ENCODE results near the gene LHX5.

Gene LHX5

GRCh38 chr12:113469949-113470743, 1.5 kb downstream of the LHX5 start:
- Histone ChIP-seq H3K27ac (ENCODE audit: low read depth, low read length) (no peak overlapping the region), H3K4me3 (ENCODE audit: low read length) (peak overlapping the region; percentile 64), H3K9me3 (ENCODE audit: insufficient read depth, low read depth, low read length) (no peaks in the 10 kb centered on the region), H3K9ac (ENCODE audit: low read depth, low read length) (peak overlapping the region; percentile 18; the same call in 1 of the 2 replicates), H3K4me1 (ENCODE audit: insufficient read depth, low read length) (peaks cover 45% of the 10 kb centered on the region), H3K27me3 (ENCODE audit: insufficient read depth, low read length) (peaks cover 100% of the 10 kb centered on the region), H3K36me3 (ENCODE audit: insufficient read depth, low read length) (peaks cover 4% of the 10 kb centered on the region; the same call in 1 of the 2 replicates)
- WGBS, result 5% methylated on average over 17 of the region's 19 CpGs

- Histone ChIP-seq H3K27me3 (ENCODE audit: insufficient read depth, low read length) (peaks cover 100% of the 10 kb centered on the region), H3K9ac (ENCODE audit: low read depth, low read length) (no peak overlapping the region), H3K4me1 (ENCODE audit: insufficient read depth, low read length) (peaks cover 47% of the 10 kb centered on the region), H3K9me3 (ENCODE audit: insufficient read depth, low read depth, low read length) (no peaks in the 10 kb centered on the region), H3K4me3 (ENCODE audit: low read length) (peak overlapping the region; percentile 64; the same call in 1 of the 2 replicates), H3K27ac (ENCODE audit: low read depth, low read length) (no peak overlapping the region), H3K36me3 (ENCODE audit: insufficient read depth, low read length) (peaks cover 4% of the 10 kb centered on the region; the same call in 1 of the 2 replicates)
- 10% methylated on average over 17 of the region's 17 CpGs for WGBS
Measured at GRCh38 chr12:113469224-113469948, 2.3 kb downstream of the LHX5 start.

GRCh38 chr12:113468365-113469223, 3.1 kb downstream of the LHX5 start:
- peak overlapping the region; percentile 64 for H3K4me3 ChIP-seq (ENCODE audit: low read length)
- H3K36me3 ChIP-seq (ENCODE audit: insufficient read depth, low read length), result peaks cover 4% of the 10 kb centered on the region; the same call in 1 of the 2 replicates
- H3K27ac ChIP-seq (ENCODE audit: low read depth, low read length), result no peak overlapping the region
- H3K9me3 ChIP-seq (ENCODE audit: insufficient read depth, low read depth, low read length), result no peaks in the 10 kb centered on the region
- peaks cover 44% of the 10 kb centered on the region for H3K4me1 ChIP-seq (ENCODE audit: insufficient read depth, low read length)
- WGBS, result 2% methylated on average over 38 of the region's 38 CpGs
- peaks cover 100% of the 10 kb centered on the region for H3K27me3 ChIP-seq (ENCODE audit: insufficient read depth, low read length)
- H3K9ac ChIP-seq (ENCODE audit: low read depth, low read length), result no peak overlapping the region

GRCh38 chr12:113467502-113468364, 3.9 kb downstream of the LHX5 start:
- 1% methylated on average over 78 of the region's 78 CpGs for WGBS
- H3K27me3 ChIP-seq (ENCODE audit: insufficient read depth, low read length), result peaks cover 100% of the 10 kb centered on the region
- peaks cover 4% of the 10 kb centered on the region; the same call in 1 of the 2 replicates for H3K36me3 ChIP-seq (ENCODE audit: insufficient read depth, low read length)
- H3K4me1 ChIP-seq (ENCODE audit: insufficient read depth, low read length), result peaks cover 36% of the 10 kb centered on the region
- H3K4me3 ChIP-seq (ENCODE audit: low read length), result peak overlapping the region; percentile 64
- H3K9me3 ChIP-seq (ENCODE audit: insufficient read depth, low read depth, low read length), result no peaks in the 10 kb centered on the region
- H3K9ac ChIP-seq (ENCODE audit: low read depth, low read length), result 0 out of 2 replicates have a peak overlapping the region, but pooled peaks have one; percentile 10
- no peak overlapping the region for H3K27ac ChIP-seq (ENCODE audit: low read depth, low read length)

- H3K36me3 ChIP-seq (ENCODE audit: insufficient read depth, low read length), result peaks cover 4% of the 10 kb centered on the region; the same call in 1 of the 2 replicates
- H3K9me3 ChIP-seq (ENCODE audit: insufficient read depth, low read depth, low read length), result no peaks in the 10 kb centered on the region
- H3K4me3 ChIP-seq (ENCODE audit: low read length), result peak overlapping the region; percentile 64
- H3K27me3 ChIP-seq (ENCODE audit: insufficient read depth, low read length), result peaks cover 100% of the 10 kb centered on the region
- no peak overlapping the region for H3K27ac ChIP-seq (ENCODE audit: low read depth, low read length)
- peaks cover 33% of the 10 kb centered on the region for H3K4me1 ChIP-seq (ENCODE audit: insufficient read depth, low read length)
- 6% methylated on average over 31 of the region's 31 CpGs for WGBS
- H3K9ac ChIP-seq (ENCODE audit: low read depth, low read length), result no peak overlapping the region
Measured at GRCh38 chr12:113467142-113467501, 4.5 kb downstream of the LHX5 start.

GRCh38 chr12:113466454-113467141, 5.1 kb downstream of the LHX5 start:
- peaks cover 100% of the 10 kb centered on the region for H3K27me3 ChIP-seq (ENCODE audit: insufficient read depth, low read length)
- H3K36me3 ChIP-seq (ENCODE audit: insufficient read depth, low read length), result peaks cover 4% of the 10 kb centered on the region; the same call in 1 of the 2 replicates
- H3K9me3 ChIP-seq (ENCODE audit: insufficient read depth, low read depth, low read length), result no peaks in the 10 kb centered on the region
- 10% methylated on average over 26 of the region's 26 CpGs for WGBS
- H3K27ac ChIP-seq (ENCODE audit: low read depth, low read length), result no peak overlapping the region
- H3K9ac ChIP-seq (ENCODE audit: low read depth, low read length), result no peak overlapping the region
- H3K4me1 ChIP-seq (ENCODE audit: insufficient read depth, low read length), result peaks cover 33% of the 10 kb centered on the region
- peak overlapping the region; percentile 64 for H3K4me3 ChIP-seq (ENCODE audit: low read length)

GRCh38 chr12:113465808-113466453, 5.7 kb downstream of the LHX5 start:
- peak overlapping the region; percentile 41 for H3K4me3 ChIP-seq (ENCODE audit: low read length)
- H3K9ac ChIP-seq (ENCODE audit: low read depth, low read length), result no peak overlapping the region
- 4% methylated on average over 12 of the region's 13 CpGs for WGBS
- H3K27ac ChIP-seq (ENCODE audit: low read depth, low read length), result no peak overlapping the region
- H3K9me3 ChIP-seq (ENCODE audit: insufficient read depth, low read depth, low read length), result no peaks in the 10 kb centered on the region
- H3K27me3 ChIP-seq (ENCODE audit: insufficient read depth, low read length), result peaks cover 97% of the 10 kb centered on the region
- peaks cover 33% of the 10 kb centered on the region for H3K4me1 ChIP-seq (ENCODE audit: insufficient read depth, low read length)
- H3K36me3 ChIP-seq (ENCODE audit: insufficient read depth, low read length), result peaks cover 4% of the 10 kb centered on the region; the same call in 1 of the 2 replicates

- H3K4me3 ChIP-seq (ENCODE audit: low read length), result peak overlapping the region; percentile 41
- no peak overlapping the region; the same call in 1 of the 2 replicates for H3K9ac ChIP-seq (ENCODE audit: low read depth, low read length)
- peaks cover 26% of the 10 kb centered on the region for H3K4me1 ChIP-seq (ENCODE audit: insufficient read depth, low read length)
- H3K36me3 ChIP-seq (ENCODE audit: insufficient read depth, low read length), result peaks cover 4% of the 10 kb centered on the region; the same call in 1 of the 2 replicates
- H3K9me3 ChIP-seq (ENCODE audit: insufficient read depth, low read depth, low read length), result no peaks in the 10 kb centered on the region
- peaks cover 88% of the 10 kb centered on the region for H3K27me3 ChIP-seq (ENCODE audit: insufficient read depth, low read length)
- no peak overlapping the region for H3K27ac ChIP-seq (ENCODE audit: low read depth, low read length)
- WGBS, result 1% methylated on average over 59 of the region's 64 CpGs
Measured at GRCh38 chr12:113464852-113465719, 6.6 kb downstream of the LHX5 start.

- H3K27me3 ChIP-seq (ENCODE audit: insufficient read depth, low read length), result peaks cover 82% of the 10 kb centered on the region
- H3K9ac ChIP-seq (ENCODE audit: low read depth, low read length), result no peak overlapping the region
- peak overlapping the region; percentile 8; the same call in 1 of the 2 replicates for H3K27ac ChIP-seq (ENCODE audit: low read depth, low read length)
- H3K4me3 ChIP-seq (ENCODE audit: low read length), result peak overlapping the region; percentile 41
- peaks cover 4% of the 10 kb centered on the region; the same call in 1 of the 2 replicates for H3K36me3 ChIP-seq (ENCODE audit: insufficient read depth, low read length)
- H3K9me3 ChIP-seq (ENCODE audit: insufficient read depth, low read depth, low read length), result no peaks in the 10 kb centered on the region
- WGBS, result 1% methylated on average over 16 of the region's 16 CpGs
- peaks cover 26% of the 10 kb centered on the region for H3K4me1 ChIP-seq (ENCODE audit: insufficient read depth, low read length)
Measured at GRCh38 chr12:113464452-113464775, 7.3 kb downstream of the LHX5 start.

Data from HUES64 (cell line).